HepG2 (cell line): Measurements from ENCODE around the gene NPW. TPM values are rescaled to one million over a fixed set of nuclear protein-coding genes. Genes with fewer than 3 reads are reported as not detected.

Experiments used
- ARHGAP35 ChIP-seq: sonication (generic); formaldehyde crosslinking; IDR thresholded peaks from 2 replicates; pipeline ENCODE4 v1.9.0; 2022; ENCODE audit warnings: mild to moderate bottlenecking, inconsistent platforms, moderate library complexity, missing genetic modification reagents, borderline replicate concordance
- ARID5B ChIP-seq: IDR thresholded peaks from 2 replicates; pipeline ENCODE4 v1.4.0; 2020; ENCODE audit warnings: mild to moderate bottlenecking, missing genetic modification reagents
- ATF2 ChIP-seq: sonication (generic); formaldehyde crosslinking; IDR thresholded peaks from 2 replicates; pipeline ENCODE4 v1.4.0; 2020; ENCODE audit warnings: missing genetic modification reagents
- CAMTA2 ChIP-seq: sonication (generic); formaldehyde crosslinking; IDR thresholded peaks from 2 replicates; pipeline ENCODE4 v1.4.0; 2020; ENCODE audit warnings: mild to moderate bottlenecking, missing genetic modification reagents, borderline replicate concordance
- CENPX ChIP-seq: sonication (generic); formaldehyde crosslinking; IDR thresholded peaks from 2 replicates; pipeline ENCODE4 v1.9.0; 2021; ENCODE audit warnings: mild to moderate bottlenecking, missing genetic modification reagents, moderate library complexity
- GLI4 ChIP-seq: sonication (generic); formaldehyde crosslinking; IDR thresholded peaks from 2 replicates; pipeline ENCODE4 v1.5.1; 2020; ENCODE audit warnings: missing genetic modification reagents, mild to moderate bottlenecking, moderate library complexity, borderline replicate concordance
- HMG20B ChIP-seq: conservative IDR thresholded peaks from 2 replicates; pipeline ENCODE4 v1.6.1; 2016; ENCODE audit warnings: missing genetic modification reagents, missing compliant biosample characterization
- HNF4A ChIP-seq: sonication (generic); formaldehyde crosslinking; IDR thresholded peaks from 2 replicates; pipeline ENCODE4 v1.4.0; 2020; ENCODE audit warnings: missing genetic modification reagents
- KLF6 ChIP-seq: IDR thresholded peaks from 2 replicates; pipeline ENCODE4 v1.8.0; 2016; ENCODE audit warnings: missing biosample characterization, missing genetic modification reagents
- MLX ChIP-seq: IDR thresholded peaks from 2 replicates; pipeline ENCODE4 v1.6.1; 2016
- MTERF4 ChIP-seq: sonication (generic); formaldehyde crosslinking; IDR thresholded peaks from 2 replicates; pipeline ENCODE4 v1.8.0; 2023; ENCODE audit warnings: mild to moderate bottlenecking, missing genetic modification reagents
- NCOR1 ChIP-seq: fragments of 200-600 bp; sonication (generic); IDR thresholded peaks from 2 replicates; pipeline ENCODE4 v1.7.0; 2017; ENCODE audit warnings: antibody characterized with exemption, low read length, borderline replicate concordance
- NFYB ChIP-seq: sonication (generic); formaldehyde crosslinking; IDR thresholded peaks from 2 replicates; pipeline ENCODE4 v1.4.0; 2020; ENCODE audit warnings: missing genetic modification reagents
- PBX2 ChIP-seq: IDR thresholded peaks from 2 replicates; pipeline ENCODE4 v1.6.1; 2016; ENCODE audit warnings: control low read depth
- RBFOX2 ChIP-seq: fragments of 200-400 bp; formaldehyde crosslinking; IDR thresholded peaks from 2 replicates; pipeline ENCODE4 v1.6.1; 2017; ENCODE audit warnings: low read depth, mild to moderate bottlenecking, low read length
- RORA ChIP-seq: sonication (generic); formaldehyde crosslinking; IDR thresholded peaks from 2 replicates; pipeline ENCODE4 v1.5.0; 2020; ENCODE audit warnings: mild to moderate bottlenecking, missing genetic modification reagents, moderate library complexity
- SUZ12 ChIP-seq: fragments of 150-350 bp; IDR thresholded peaks from 2 replicates; pipeline ENCODE4 v1.6.1; 2014; ENCODE audit warnings: low read depth, low read length
- TOPORS ChIP-seq: sonication (generic); formaldehyde crosslinking; IDR thresholded peaks from 2 replicates; pipeline ENCODE4 v1.8.0; 2023; ENCODE audit warnings: mild to moderate bottlenecking, missing genetic modification reagents
- ZBTB42 ChIP-seq: sonication (generic); formaldehyde crosslinking; IDR thresholded peaks from 2 replicates; pipeline ENCODE4 v1.5.0; 2020; ENCODE audit warnings: mild to moderate bottlenecking, missing genetic modification reagents
- ZNF432 ChIP-seq: sonication (generic); formaldehyde crosslinking; IDR thresholded peaks from 2 replicates; pipeline ENCODE4 v1.5.0; 2020; ENCODE audit warnings: missing genetic modification reagents, mild to moderate bottlenecking, borderline replicate concordance
- ZNF563 ChIP-seq: sonication (generic); formaldehyde crosslinking; IDR thresholded peaks from 2 replicates; pipeline ENCODE4 v1.8.0; 2022; ENCODE audit warnings: mild to moderate bottlenecking, moderate library complexity, missing genetic modification reagents
- ZSCAN21 ChIP-seq: sonication (generic); formaldehyde crosslinking; IDR thresholded peaks from 2 replicates; pipeline ENCODE4 v1.8.0; 2022; ENCODE audit warnings: mild to moderate bottlenecking, missing genetic modification reagents, moderate library complexity, borderline replicate concordance
- polyA plus RNA-seq, 8 experiments: library from polyadenylated mRNA; depleted of rRNA in 3 of 8; stranded (reverse) in 7 of 8; unstranded in 1 of 8; fragments of >200 nt; fragmentation: Illumina TruSeq in 4 of 8; extraction: Trizol in 4 of 8; gene quantifications; 2 replicates each; pipeline versions ENCODE4 v1.2.1 to v1.2.3, GENCODE V29; 2011 to 2016; ENCODE audit warnings: low read depth in 4 of 8, missing spikeins in 1 of 8, mixed read lengths in 1 of 8; ENCODE audit not compliant: insufficient read depth in 1 of 8
- total RNA-seq, 5 experiments: library from RNA; depleted of rRNA; stranded (reverse); fragments of >200 nt; fragmentation: Illumina TruSeq; extraction: Trizol; gene quantifications; 2 replicates each; pipeline ENCODE4 v1.2.3, GENCODE V29; 2016; ENCODE audit warnings: low read depth in 1 of 5

The NPW gene
- total and polyA plus RNA-seq, 2 of the 13 experiments (the other 11 are each of a cell fraction or from before 2014, with no cell fraction given) = 0.24 to 0.97 TPM

GRCh38 chr16:2033057-2033908, 13.7 kb downstream of the NPW start (continued):
- TF ChIP-seq ATF2 (CRISPR knock-in tag) = no peak
- TF ChIP-seq ARHGAP35 (CRISPR knock-in tag) = no peak
- no peak for TF ChIP-seq CENPX (CRISPR knock-in tag)
- no peak for TF ChIP-seq ZNF432 (CRISPR knock-in tag)
- no peak for TF ChIP-seq HMG20B (CRISPR knock-in tag)
- no peak for TF ChIP-seq NFYB (CRISPR knock-in tag)
- TF ChIP-seq KLF6 (CRISPR knock-in tag) = no peak
- TF ChIP-seq TOPORS (CRISPR knock-in tag) = 0 out of 2 replicates have a peak, but pooled peaks have one; percentile 62
- TF ChIP-seq SUZ12 = no peak
- no peak for TF ChIP-seq ZBTB42 (CRISPR knock-in tag)
- TF ChIP-seq GLI4 (CRISPR knock-in tag) = no peak
- no peak for TF ChIP-seq CAMTA2 (CRISPR knock-in tag)
- no peak for TF ChIP-seq PBX2 (CRISPR knock-in tag)
- TF ChIP-seq ARID5B = 0 out of 2 replicates have a peak, but pooled peaks have one; percentile 11
- peak; percentile 1; the same call in 1 of the 2 replicates for TF ChIP-seq RBFOX2
- TF ChIP-seq MTERF4 (CRISPR knock-in tag) = peak; percentile 72; the same call in 1 of the 2 replicates
- no peak for TF ChIP-seq MLX (CRISPR knock-in tag)
- no peak for TF ChIP-seq RORA
- TF ChIP-seq ZSCAN21 (CRISPR knock-in tag) = no peak; the same call in 1 of the 2 replicates
- no peak for TF ChIP-seq HNF4A (CRISPR knock-in tag)
- no peak for TF ChIP-seq ZNF563
- no peak for TF ChIP-seq NCOR1
